ENCODE data around the gene ELK4.
"Not testable (repeated sequence)": the region's sequence is repeated elsewhere in the genome, so short reads cannot be mapped to it uniquely, and the experiment has no call there.

Gene ELK4

GRCh38 chr1:205663286-205663936, 31.6 kb upstream of the ELK4 start:
- DNase-seq, result no peak

- no peak for DNase-seq
Observed at GRCh38 chr1:205662791-205663190, 31.0 kb upstream of the ELK4 start.

- DNase-seq, result no peak
Observed at GRCh38 chr1:205662135-205662738, 30.4 kb upstream of the ELK4 start.

GRCh38 chr1:205661429-205662134, 29.8 kb upstream of the ELK4 start:
- no peak for DNase-seq

- DNase-seq, result no peak
Observed at GRCh38 chr1:205660361-205660760, 28.6 kb upstream of the ELK4 start.

GRCh38 chr1:205658943-205659581, 27.3 kb upstream of the ELK4 start:
- peak; percentile 86 for DNase-seq

- DNase-seq, result no peak
Observed at GRCh38 chr1:205656236-205656635, 24.4 kb upstream of the ELK4 start.

GRCh38 chr1:205652984-205653383, 21.2 kb upstream of the ELK4 start:
- DNase-seq, result no peak

GRCh38 chr1:205650241-205650640, 18.4 kb upstream of the ELK4 start:
- peak; percentile 1 for DNase-seq

- peak; percentile 19 for DNase-seq
Observed at GRCh38 chr1:205645519-205645918, 13.7 kb upstream of the ELK4 start.

GRCh38 chr1:205642679-205643307, 11.0 kb upstream of the ELK4 start:
- no peak for DNase-seq

- no peak for DNase-seq
Observed at GRCh38 chr1:205639567-205639966, 7.8 kb upstream of the ELK4 start.

GRCh38 chr1:205637854-205638468, 6.2 kb upstream of the ELK4 start:
- DNase-seq, result no peak

GRCh38 chr1:205636732-205637131, 4.9 kb upstream of the ELK4 start:
- no peak for DNase-seq

GRCh38 chr1:205636138-205636530, 4.3 kb upstream of the ELK4 start:
- DNase-seq, result not testable (repeated sequence)

GRCh38 chr1:205633421-205633976, 1.7 kb upstream of the ELK4 start:
- no peak for DNase-seq

- no peak for DNase-seq
Observed at GRCh38 chr1:205632669-205633169, 908 bp upstream of the ELK4 start.

- DNase-seq, result peak; percentile 84
Observed at GRCh38 chr1:205631010-205631767, 622 bp downstream of the ELK4 start.

GRCh38 chr1:205630651-205631009, 1.2 kb downstream of the ELK4 start:
- DNase-seq, result no peak

GRCh38 chr1:205630241-205630640, 1.6 kb downstream of the ELK4 start:
- DNase-seq, result no peak

GRCh38 chr1:205629751-205630150, 2.1 kb downstream of the ELK4 start:
- no peak for DNase-seq

GRCh38 chr1:205627956-205628355, 3.9 kb downstream of the ELK4 start:
- DNase-seq, result no peak

Data from right forelimb (tissue), 1 donor.